DND-41 (cell line): Measurements from ENCODE around the gene ADGRB3.

Experiments used
- ATAC-seq: fragments of 200-7000 bp; cut with Tn5 transposase; 3 replicates; pipeline ENCODE4 v1.9.1; 2021; ENCODE audit warnings: low read depth; ENCODE audit not compliant: insufficient read depth
- DNase-seq: peaks from one replicate; pipeline ENCODE4 v3.0.0-alpha.2; 2020
- H2AFZ ChIP-seq: 2 replicates; pipeline ENCODE4 v1.6.0; 2012; ENCODE audit warnings: low read depth, low read length
- H3K27ac ChIP-seq: 2 replicates; pipeline ENCODE4 v1.5.1; 2012; ENCODE audit warnings: low read length, inconsistent platforms
- H3K27me3 ChIP-seq: fragments of 200-600 bp; sonication (generic); 2 replicates; pipeline ENCODE4 v1.6.0; 2012; ENCODE audit warnings: low read length, mild to moderate bottlenecking, inconsistent platforms; ENCODE audit not compliant: insufficient read depth, poor library complexity
- H3K36me3 ChIP-seq: 2 replicates; pipeline ENCODE4 v1.5.1; 2012; ENCODE audit warnings: low read length, inconsistent platforms; ENCODE audit not compliant: insufficient read depth
- H3K4me1 ChIP-seq: 2 replicates; pipeline ENCODE4 v1.5.1; 2012; ENCODE audit warnings: mild to moderate bottlenecking, low read length; ENCODE audit not compliant: insufficient read depth
- H3K4me2 ChIP-seq: 2 replicates; pipeline ENCODE4 v1.6.0; 2012; ENCODE audit warnings: mild to moderate bottlenecking, moderate library complexity, low read length, inconsistent platforms; ENCODE audit not compliant: insufficient read depth
- H3K4me3 ChIP-seq, 2 experiments: fragments of 200-600 bp in 1 of 2; shearing (Covaris generic) in 1 of 2; 2 replicates each; pipeline ENCODE4 v1.5.1; 2012 to 2016; ENCODE audit warnings: inconsistent platforms in 2 of 2, low read length in 2 of 2, mild to moderate bottlenecking in 2 of 2, low read depth in 1 of 2, moderate library complexity in 1 of 2
- H3K79me2 ChIP-seq: 2 replicates; pipeline ENCODE4 v1.6.0; 2012; ENCODE audit warnings: low read length, inconsistent platforms; ENCODE audit not compliant: insufficient read depth
- H3K9ac ChIP-seq: 2 replicates; pipeline ENCODE4 v1.6.0; 2012; ENCODE audit warnings: low read depth, mild to moderate bottlenecking, inconsistent platforms, low read length, moderate library complexity
- H3K9me3 ChIP-seq: 2 replicates; pipeline ENCODE4 v1.5.1; 2012; ENCODE audit warnings: low read length, moderate library complexity, mild to moderate bottlenecking, inconsistent platforms; ENCODE audit not compliant: insufficient read depth, severe bottlenecking
- H4K20me1 ChIP-seq: 2 replicates; pipeline ENCODE4 v1.6.0; 2012; ENCODE audit warnings: low read length; ENCODE audit not compliant: insufficient read depth
- EZH2 ChIP-seq: IDR thresholded peaks from 3 replicates; pipeline ENCODE4 v1.6.1; 2012; ENCODE audit warnings: borderline replicate concordance, low read depth, mild to moderate bottlenecking, moderate library complexity, low read length, inconsistent platforms; ENCODE audit not compliant: severe bottlenecking
- TF ChIP-seq, protein P1 (sequence below): IDR thresholded peaks from 2 replicates; pipeline ENCODE4 v1.5.1; 2012; ENCODE audit warnings: borderline replicate concordance, low read length, moderate library complexity, mild to moderate bottlenecking; ENCODE audit not compliant: poor library complexity, severe bottlenecking; ENCODE audit errors: extremely low read depth

The ADGRB3 gene

DNA sequence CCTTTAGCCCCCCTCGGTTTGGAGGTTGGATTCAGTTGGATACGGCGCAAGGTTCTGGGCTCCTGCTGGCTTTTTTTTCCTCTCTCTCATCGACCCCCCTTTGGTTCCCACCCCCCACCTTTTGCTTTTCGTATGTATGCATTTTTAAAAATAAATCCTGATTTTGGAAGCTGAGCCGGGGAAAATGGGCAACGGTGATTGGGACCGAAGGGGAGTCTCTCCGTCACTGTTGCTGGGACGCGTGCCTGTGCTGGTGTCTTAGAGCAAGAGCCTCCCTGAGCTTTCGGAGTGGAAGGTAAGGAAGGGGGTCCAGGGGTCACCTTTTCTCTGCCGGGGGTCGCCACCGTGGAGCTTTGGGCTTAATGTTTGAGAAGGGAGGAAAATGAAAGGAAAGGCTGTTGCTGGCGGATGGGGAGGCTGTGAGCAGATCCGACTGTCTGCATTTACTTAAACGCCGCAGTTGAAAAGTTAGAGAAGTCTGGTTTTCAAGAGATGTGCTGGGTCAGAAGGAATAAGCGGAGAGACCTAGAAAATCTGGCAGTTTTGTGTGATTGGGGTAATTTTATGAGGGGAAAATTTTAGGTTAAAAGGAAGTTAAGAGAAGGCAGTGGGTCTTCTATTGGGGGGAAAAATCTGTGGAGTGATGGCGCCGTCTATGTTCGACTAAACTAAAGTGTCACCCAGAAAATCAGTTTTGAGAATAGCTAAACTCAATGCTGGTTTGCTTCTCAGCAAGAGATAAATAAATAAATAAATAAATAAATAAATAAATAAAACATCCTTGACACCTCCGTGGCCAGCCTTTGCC is 828 bp downstream of the ADGRB3 start:
- Histone ChIP-seq H3K79me2 (no peaks in the 10 kb centered on the region), H3K9me3 (no peaks in the 10 kb centered on the region), H3K9ac (no peak overlapping the region), H3K4me3 (no peak overlapping the region), H3K27me3 (no peaks in the 10 kb centered on the region), H3K4me2 (no peak overlapping the region), H3K4me1 (no peaks in the 10 kb centered on the region), H4K20me1 (no peaks in the 10 kb centered on the region), H3K27ac (no peak overlapping the region), H2AFZ (no peak overlapping the region), H3K36me3 (no peaks in the 10 kb centered on the region)
- DNase-seq (no peak), ATAC-seq (no peak)
- TF ChIP-seq, protein P1, sequence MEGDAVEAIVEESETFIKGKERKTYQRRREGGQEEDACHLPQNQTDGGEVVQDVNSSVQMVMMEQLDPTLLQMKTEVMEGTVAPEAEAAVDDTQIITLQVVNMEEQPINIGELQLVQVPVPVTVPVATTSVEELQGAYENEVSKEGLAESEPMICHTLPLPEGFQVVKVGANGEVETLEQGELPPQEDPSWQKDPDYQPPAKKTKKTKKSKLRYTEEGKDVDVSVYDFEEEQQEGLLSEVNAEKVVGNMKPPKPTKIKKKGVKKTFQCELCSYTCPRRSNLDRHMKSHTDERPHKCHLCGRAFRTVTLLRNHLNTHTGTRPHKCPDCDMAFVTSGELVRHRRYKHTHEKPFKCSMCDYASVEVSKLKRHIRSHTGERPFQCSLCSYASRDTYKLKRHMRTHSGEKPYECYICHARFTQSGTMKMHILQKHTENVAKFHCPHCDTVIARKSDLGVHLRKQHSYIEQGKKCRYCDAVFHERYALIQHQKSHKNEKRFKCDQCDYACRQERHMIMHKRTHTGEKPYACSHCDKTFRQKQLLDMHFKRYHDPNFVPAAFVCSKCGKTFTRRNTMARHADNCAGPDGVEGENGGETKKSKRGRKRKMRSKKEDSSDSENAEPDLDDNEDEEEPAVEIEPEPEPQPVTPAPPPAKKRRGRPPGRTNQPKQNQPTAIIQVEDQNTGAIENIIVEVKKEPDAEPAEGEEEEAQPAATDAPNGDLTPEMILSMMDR = no peak
- no peak for TF ChIP-seq EZH2

- no peaks in the 10 kb centered on the region for H3K36me3 ChIP-seq
- no peak for ATAC-seq
- no peaks in the 10 kb centered on the region for H3K4me1 ChIP-seq
- DNase-seq = no peak
- no peaks in the 10 kb centered on the region for H3K9me3 ChIP-seq
- no peak overlapping the region for H3K4me3 ChIP-seq
- TF ChIP-seq EZH2 = no peak
- TF ChIP-seq, protein P1 = no peak
- H3K27ac ChIP-seq = no peak overlapping the region
- no peaks in the 10 kb centered on the region for H3K27me3 ChIP-seq
- no peak overlapping the region for H3K9ac ChIP-seq
- no peaks in the 10 kb centered on the region for H3K79me2 ChIP-seq
- no peaks in the 10 kb centered on the region for H4K20me1 ChIP-seq
- H2AFZ ChIP-seq = no peak overlapping the region
- H3K4me2 ChIP-seq = no peak overlapping the region
Measured at GRCh38 chr6:68636666-68637065, 1.6 kb downstream of the ADGRB3 start.

- Histone ChIP-seq H3K4me1 (no peaks in the 10 kb centered on the region), H3K36me3 (no peaks in the 10 kb centered on the region), H3K27ac (no peak overlapping the region), H2AFZ (no peak overlapping the region), H3K27me3 (no peaks in the 10 kb centered on the region), H3K9ac (no peak overlapping the region), H3K4me2 (no peak overlapping the region), H4K20me1 (no peaks in the 10 kb centered on the region), H3K79me2 (no peaks in the 10 kb centered on the region), H3K9me3 (no peaks in the 10 kb centered on the region), H3K4me3 (no peak overlapping the region)
- no peak for DNase-seq
- ATAC-seq = no peak
- TF ChIP-seq, protein P1 = no peak
- no peak for TF ChIP-seq EZH2
Measured at GRCh38 chr6:68637071-68637470, 2.0 kb downstream of the ADGRB3 start.
